Fibroblast of upper back skin (primary cell): ENCODE results near the gene NGFR.
"Not testable (repeated sequence)": the region's sequence is repeated elsewhere in the genome, so short reads cannot be mapped to it uniquely, and the experiment has no call there.

Experiments
- DNase-seq: peaks from one replicate; pipeline ENCODE4 v3.0.0-alpha.2; 2013

NGFR gene

GRCh38 chr17:49497148-49498028 lies 2.3 kb downstream of the NGFR start:
- no peak for DNase-seq

- no peak for DNase-seq
Measured at GRCh38 chr17:49498029-49498615, 3.0 kb downstream of the NGFR start.

- DNase-seq = no peak
Measured at GRCh38 chr17:49501496-49501895, 6.4 kb downstream of the NGFR start.

DNA sequence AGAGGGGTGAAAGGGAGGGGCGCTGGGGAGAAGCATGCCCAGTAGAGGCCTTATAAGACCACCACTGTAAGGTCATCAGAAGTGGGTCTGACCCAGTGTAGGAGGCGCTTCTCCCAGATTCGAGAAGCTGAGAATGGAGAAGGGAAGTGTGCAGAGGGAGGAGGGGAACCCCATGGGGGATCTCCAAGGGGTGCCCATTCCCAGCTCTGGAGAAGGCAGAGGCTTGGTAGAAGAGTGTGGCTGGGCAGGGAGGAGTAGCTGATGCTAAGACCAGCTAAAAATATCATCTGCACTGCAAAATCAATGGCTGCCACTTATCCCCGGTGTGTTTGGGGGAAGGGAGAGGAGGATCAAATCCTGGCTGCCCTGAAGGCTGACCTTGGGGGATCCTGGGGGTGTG lies 7.2 kb downstream of the NGFR start:
- no peak for DNase-seq

GRCh38 chr17:49502680-49503079 lies 7.6 kb downstream of the NGFR start:
- not testable (repeated sequence) for DNase-seq

DNA sequence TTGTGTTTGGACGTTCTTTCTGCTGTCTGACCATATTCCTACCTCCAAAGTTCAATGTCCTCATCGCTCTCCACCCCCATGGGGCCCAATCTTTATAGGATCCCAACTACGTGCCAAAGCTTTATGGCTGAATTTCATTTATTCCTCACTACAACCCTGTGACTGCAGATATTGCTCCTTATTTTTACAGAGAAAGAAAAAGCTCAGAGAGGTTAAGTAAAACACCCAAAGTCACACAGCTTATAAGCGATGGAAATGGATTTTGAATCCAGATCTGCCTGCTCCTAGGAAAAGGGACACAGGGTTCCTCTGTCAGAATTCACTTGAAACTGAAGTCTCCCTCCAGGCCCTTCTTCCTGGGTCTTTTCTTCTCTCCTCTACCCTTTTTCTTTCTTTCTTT lies 9.3 kb downstream of the NGFR start:
- DNase-seq = no peak

GRCh38 chr17:49505854-49506253 lies 10.8 kb downstream of the NGFR start:
- DNase-seq = no peak

- no peak for DNase-seq
Measured at GRCh38 chr17:49506282-49506681, 11.2 kb downstream of the NGFR start.

DNA sequence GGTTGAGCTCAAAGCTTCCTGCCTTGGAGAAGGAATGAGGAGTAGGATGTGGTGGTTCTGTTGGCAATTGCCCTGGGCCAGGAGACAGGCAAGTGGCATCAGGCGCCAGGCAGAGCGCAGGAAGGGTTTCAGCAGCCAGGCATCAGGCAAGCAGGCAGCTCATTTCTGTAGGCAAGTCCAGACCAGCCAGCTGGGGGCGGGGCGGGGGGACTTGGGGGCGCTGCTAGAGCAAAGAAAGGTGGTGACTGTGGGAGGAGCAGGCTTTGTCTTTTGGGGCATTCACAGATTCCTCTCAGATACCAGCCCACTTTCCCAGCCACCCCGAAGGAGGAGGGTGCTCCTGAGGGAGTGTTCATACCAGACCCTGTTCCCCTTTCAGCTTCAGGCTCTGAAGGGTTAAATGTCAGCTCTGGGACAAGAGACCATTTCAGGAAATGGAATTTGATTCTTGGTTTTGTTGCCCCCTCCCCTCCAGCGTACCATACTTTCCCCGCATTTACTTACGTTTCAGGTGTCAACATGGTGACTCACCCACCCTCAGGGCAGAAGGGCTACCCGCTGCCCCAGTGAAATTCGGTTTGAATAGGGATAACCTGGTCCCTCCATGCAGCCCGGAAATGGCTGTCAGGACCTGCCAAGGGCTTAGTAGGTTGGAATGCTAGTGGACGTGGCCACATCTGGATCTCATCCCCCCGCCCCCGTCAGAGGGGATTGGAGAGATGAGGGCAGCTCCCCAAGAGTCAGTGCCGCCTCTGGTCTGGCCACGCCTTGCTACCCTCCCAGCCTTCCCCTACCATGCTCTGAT lies 13.2 kb downstream of the NGFR start:
- DNase-seq = peak; percentile 36

GRCh38 chr17:49508866-49509587 lies 13.9 kb downstream of the NGFR start:
- DNase-seq = no peak

- DNase-seq = no peak
Measured at GRCh38 chr17:49509588-49509917, 14.5 kb downstream of the NGFR start.

- DNase-seq = no peak
Measured at GRCh38 chr17:49510059-49510719, 15.1 kb downstream of the NGFR start.

DNA sequence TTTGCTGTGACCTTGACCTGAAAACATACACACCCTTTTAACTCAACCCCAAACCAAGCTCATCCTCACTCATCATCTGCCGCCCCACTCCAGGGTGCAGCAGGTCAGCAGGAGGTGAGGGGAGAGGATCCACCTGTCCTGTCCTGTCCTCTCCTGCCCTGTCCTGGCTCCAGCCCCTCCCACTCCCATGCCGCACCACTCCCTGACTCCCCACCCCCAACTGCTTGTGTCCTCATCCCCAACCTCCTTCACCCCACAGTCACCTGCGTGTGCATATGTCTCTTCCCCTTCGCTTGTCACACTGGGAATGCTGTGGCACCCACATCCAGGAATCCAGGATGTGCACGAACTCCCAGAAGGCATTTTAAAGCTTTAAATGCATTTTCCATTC lies 15.6 kb downstream of the NGFR start:
- no peak for DNase-seq

DNA sequence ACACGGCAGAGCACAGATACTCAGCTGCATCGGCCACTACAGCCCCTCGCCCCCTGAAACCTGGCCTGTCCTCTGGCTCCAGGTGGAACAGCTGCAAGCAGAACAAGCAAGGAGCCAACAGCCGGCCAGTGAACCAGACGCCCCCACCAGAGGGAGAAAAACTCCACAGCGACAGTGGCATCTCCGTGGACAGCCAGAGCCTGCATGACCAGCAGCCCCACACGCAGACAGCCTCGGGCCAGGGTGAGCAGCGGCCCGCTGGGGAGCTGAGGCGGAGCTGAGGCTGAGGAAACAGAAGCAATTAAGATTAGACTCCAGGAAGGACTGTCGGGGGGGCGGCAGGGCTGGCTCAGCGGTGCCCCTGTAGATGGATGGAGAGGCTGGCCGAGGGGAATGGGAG lies 16.7 kb downstream of the NGFR start:
- DNase-seq = no peak

- no peak for DNase-seq
Measured at GRCh38 chr17:49512296-49513043, 17.4 kb downstream of the NGFR start.

DNA sequence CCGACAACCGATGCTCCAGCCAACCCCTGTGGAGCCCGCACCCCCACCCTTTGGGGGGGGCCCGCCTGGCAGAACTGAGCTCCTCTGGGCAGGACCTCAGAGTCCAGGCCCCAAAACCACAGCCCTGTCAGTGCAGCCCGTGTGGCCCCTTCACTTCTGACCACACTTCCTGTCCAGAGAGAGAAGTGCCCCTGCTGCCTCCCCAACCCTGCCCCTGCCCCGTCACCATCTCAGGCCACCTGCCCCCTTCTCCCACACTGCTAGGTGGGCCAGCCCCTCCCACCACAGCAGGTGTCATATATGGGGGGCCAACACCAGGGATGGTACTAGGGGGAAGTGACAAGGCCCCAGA lies 17.9 kb downstream of the NGFR start:
- no peak for DNase-seq

- no peak for DNase-seq
Measured at GRCh38 chr17:49513641-49514040, 18.5 kb downstream of the NGFR start.

GRCh38 chr17:49514071-49514721 lies 19.1 kb downstream of the NGFR start:
- peak; percentile 24 for DNase-seq

DNA sequence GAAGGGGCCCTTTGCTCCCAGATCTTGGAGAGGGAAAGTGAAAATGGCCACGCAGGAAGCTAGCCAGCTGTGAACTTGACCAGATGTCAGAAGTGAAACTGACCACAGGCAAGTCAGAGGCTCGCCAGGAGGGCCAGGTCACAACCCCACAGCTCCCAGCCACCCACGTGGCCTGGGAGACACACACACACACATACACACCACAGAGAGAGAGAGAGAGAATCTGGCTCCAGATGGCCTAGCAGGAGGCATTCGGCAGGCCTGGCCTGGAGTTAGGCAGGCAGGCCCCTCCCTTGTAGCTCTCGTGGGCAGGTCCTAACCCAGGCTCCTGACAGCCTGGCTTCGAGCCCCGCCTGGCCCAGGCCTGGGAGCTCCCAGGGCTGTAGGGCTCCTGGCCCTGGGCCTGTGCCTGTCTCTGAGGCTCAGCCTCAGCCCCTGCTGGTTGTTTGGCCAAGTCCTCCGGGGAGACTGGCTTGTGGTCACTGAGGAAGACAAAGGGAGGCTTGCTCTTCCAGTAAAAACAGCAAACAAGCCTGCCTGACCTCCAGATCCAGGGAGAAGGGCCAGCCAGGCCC lies 20.2 kb downstream of the NGFR start:
- DNase-seq = peak; percentile 91

- peak; percentile 37 for DNase-seq
Measured at GRCh38 chr17:49516180-49516579, 21.1 kb downstream of the NGFR start.
